Gastroesophageal sphincter (tissue), 3 donors: ENCODE data around the gene SAMD1.

Experiments
- POLR2A ChIP-seq, 2 donors: fragments of 450-650 bp; IDR thresholded peaks; one replicate each; pipeline ENCODE4 v1.6.1; 2017; ENCODE audit warnings: antibody characterized with exemption in 2 of 2, mild to moderate bottlenecking in 2 of 2, moderate library complexity in 1 of 2
- TF ChIP-seq, protein P1 (sequence below), 4 experiments: fragments of 200-600 bp in 2 of 4; fragments of 450-650 bp in 2 of 4; sonication (generic) in 1 of 4; IDR thresholded peaks; one replicate each; pipeline ENCODE4 v1.5.1; 2017 to 2019; ENCODE audit warnings: antibody characterized with exemption in 4 of 4, mild to moderate bottlenecking in 2 of 4, moderate library complexity in 2 of 4

DNA sequence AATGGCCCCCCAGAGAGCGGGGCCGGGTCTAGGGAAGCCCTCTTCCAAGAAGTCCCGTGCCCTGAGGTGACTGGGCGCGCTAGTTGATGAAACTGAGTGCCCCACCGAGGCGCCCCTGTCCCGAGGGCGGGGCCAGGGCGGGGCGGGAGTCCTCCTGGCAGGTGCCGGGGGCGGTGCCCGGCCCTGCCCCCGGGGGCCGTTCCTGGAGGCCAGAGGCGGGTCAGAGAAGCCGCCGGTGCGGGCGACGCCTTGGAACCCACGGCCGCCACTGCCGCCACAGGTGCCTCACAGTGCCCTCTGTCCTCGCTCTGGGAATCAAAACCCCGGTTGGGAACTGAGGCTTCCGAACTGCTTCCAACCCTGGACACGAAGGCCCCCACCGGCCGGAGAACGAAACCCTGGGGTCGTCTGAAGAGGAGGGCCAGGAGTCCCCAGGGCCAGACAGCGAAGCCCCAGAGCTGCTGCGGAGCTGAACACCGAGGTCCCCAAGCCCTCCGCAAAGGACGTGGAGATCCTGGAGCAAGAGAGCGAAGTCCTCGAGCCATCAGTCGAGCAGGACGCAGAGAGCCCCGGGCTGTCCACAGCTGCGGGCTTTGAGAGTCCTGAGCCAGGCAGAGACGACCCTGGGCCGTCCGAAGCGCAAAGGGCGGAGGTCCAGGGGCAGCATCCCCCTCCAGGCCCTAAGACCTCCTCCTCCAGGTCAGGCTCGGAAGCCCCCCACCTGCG lies 17.9 kb downstream of the SAMD1 start, which contains the start of gene MISP3:
- TF ChIP-seq, protein P1, sequence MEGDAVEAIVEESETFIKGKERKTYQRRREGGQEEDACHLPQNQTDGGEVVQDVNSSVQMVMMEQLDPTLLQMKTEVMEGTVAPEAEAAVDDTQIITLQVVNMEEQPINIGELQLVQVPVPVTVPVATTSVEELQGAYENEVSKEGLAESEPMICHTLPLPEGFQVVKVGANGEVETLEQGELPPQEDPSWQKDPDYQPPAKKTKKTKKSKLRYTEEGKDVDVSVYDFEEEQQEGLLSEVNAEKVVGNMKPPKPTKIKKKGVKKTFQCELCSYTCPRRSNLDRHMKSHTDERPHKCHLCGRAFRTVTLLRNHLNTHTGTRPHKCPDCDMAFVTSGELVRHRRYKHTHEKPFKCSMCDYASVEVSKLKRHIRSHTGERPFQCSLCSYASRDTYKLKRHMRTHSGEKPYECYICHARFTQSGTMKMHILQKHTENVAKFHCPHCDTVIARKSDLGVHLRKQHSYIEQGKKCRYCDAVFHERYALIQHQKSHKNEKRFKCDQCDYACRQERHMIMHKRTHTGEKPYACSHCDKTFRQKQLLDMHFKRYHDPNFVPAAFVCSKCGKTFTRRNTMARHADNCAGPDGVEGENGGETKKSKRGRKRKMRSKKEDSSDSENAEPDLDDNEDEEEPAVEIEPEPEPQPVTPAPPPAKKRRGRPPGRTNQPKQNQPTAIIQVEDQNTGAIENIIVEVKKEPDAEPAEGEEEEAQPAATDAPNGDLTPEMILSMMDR (IDR thresholded peaks at IDR 0.05) = no peak
- TF ChIP-seq POLR2A (IDR thresholded peaks at IDR 0.05) = no peak
